GM18511 (cell line): ENCODE measurements around the gene NETO1.

ENCODE experiments used
- ATAC-seq: cut with Tn5 transposase; IDR thresholded peaks from one replicate; pipeline ENCODE4 v1.9.1; 2021; ENCODE audit warnings: mild to moderate bottlenecking, moderate library complexity; ENCODE audit not compliant: unreplicated experiment

The NETO1 gene

DNA sequence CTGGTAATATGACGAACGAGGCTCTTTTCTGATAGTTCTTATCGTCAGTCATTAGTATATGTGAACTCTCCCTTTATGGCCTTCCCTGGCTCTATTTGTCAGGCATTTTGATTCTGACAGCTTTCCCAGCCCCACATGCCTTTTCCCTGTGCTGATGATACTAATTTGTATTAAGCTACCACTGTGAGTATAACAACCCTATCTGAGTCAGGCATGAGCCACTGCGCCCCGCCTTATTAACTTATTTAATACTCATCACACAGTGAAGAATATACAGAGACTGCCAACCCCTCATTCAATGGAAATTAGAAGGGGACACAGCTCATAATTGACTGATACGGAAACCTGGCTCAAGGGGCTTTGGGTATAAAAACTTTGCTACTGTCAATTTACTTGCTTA lies 140.0 kb downstream of the NETO1 start:
- ATAC-seq: no peak

- no peak for ATAC-seq
Measured at GRCh38 chr18:72727038-72727655, 140.6 kb downstream of the NETO1 start.

DNA sequence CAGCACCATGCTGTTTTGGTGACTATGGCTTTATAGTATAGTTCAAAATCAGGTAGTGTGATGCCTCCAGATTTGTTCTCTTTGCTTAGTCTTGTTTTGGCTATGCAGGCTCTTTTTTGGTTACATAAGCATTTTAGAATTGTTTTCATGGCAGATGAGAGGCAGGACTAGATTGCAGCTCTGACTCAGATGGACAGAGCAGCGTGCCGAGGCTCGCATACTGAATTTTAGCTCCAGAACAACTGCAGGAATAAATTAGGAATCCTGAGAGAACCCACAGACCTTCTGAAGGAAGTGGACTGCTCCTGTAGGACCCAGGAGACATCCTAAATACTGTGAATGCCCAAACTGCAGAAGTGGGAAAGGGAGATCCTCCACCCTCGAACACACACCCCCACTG lies 141.6 kb downstream of the NETO1 start:
- ATAC-seq: no peak

DNA sequence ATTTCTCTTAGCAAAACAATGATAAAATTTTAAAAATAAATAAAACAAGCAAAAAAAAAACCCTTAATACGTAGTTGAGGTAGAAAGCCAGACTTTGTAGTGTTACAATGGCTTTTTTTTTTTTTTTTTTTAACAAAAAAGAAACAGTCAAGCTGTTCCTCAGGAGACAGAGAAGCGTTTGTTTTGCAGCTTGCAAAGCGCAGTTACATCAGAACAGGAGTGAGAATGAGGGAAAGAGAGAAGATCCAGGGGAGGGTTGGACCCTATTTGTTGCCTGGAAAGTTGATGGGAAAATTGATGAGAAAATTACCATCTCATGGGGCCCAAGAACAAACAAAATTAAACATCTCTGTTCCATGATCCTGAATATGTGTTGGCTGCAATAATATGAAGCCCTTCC lies 146.5 kb downstream of the NETO1 start:
- no peak for ATAC-seq

GRCh38 chr18:72720116-72720515 lies 147.7 kb downstream of the NETO1 start:
- ATAC-seq: no peak

DNA sequence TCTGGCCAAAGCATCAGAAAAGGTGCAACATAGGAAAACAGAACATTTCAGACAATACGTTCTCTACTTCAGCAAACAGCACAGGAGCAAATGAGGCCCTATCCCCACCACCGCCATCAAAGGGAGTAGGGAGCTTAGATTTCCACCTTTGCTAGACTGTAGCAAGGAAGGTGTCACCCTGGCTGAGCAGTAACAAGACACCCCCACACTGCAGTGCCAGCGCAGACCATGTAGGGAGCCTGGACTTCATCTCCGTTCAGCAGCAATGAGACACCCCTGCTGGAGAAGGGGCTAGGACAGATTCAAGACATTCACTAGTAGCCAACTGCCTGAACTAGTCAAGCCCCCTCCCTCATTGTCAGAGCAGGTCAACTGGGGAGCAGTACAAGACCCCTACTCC lies 163.6 kb downstream of the NETO1 start:
- no peak for ATAC-seq

DNA sequence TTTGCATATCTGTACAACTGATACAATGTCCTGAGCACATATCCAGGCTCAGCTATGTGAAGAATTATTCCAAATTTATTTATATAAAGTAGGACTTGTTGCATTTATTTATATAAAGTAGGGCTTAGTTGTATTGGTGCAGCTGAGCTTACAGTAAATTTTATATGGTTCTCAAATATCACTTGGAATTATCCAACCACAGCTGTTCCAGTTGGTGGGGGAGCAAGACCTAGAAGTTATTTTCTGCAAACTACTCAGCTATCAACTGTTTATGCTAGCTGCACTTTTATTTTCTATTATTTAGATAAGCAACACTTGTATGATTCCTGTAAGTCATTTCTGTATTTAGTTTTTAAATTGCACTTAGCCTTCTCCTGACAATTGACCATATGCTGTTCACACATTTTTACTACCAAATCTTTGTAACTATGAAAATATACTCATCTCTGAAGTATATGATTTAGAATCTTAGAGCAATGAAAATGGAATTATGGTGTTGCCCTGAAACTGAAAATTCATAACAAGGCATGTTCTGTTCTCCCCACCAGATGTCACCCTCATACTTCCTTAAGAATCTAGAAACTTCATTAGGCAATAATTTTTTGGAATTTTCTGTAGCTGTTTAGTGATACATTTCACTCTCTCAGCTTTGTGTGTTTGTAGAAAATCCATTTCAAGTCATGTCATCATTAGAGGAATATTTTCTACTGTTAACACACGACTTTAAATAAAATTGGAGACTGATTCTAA lies 166.7 kb downstream of the NETO1 start:
- no peak for ATAC-seq

GRCh38 chr18:72697706-72698105 lies 170.1 kb downstream of the NETO1 start:
- ATAC-seq: no peak

- no peak for ATAC-seq
Measured at GRCh38 chr18:72692595-72692994, 175.2 kb downstream of the NETO1 start.
